Right cardiac atrium (tissue), 5 donors: ENCODE data around the gene DCHS1. TPM values are rescaled to one million over a fixed set of nuclear protein-coding genes. Genes with fewer than 3 reads are reported as not detected.

Experiments
- ATAC-seq, 2 donors: fragments of 200-7000 bp; cut with Tn5 transposase; one replicate each; pipeline versions ENCODE4 v1.8.0 to v1.9.1; 2020; ENCODE audit warnings: moderate library complexity in 2 of 2, mild to moderate bottlenecking in 1 of 2
- DNase-seq, 3 donors: peaks; one replicate each; pipeline ENCODE4 v3.0.0-alpha.2; 2020
- H3K27ac ChIP-seq: one replicate; pipeline ENCODE4 v1.5.1; 2013; ENCODE audit warnings: mild to moderate bottlenecking, low read length, control low read depth, moderate library complexity
- H3K27me3 ChIP-seq: one replicate; pipeline ENCODE4 v1.6.1; 2013; ENCODE audit not compliant: control insufficient read depth, insufficient read depth
- H3K4me1 ChIP-seq: one replicate; pipeline ENCODE4 v1.6.1; 2013; ENCODE audit warnings: low read length; ENCODE audit not compliant: control insufficient read depth, insufficient read depth
- H3K4me3 ChIP-seq: one replicate; pipeline ENCODE4 v1.5.1; 2013; ENCODE audit warnings: low read length, control low read depth
- H3K9me3 ChIP-seq: one replicate; pipeline ENCODE4 v1.6.1; 2013; ENCODE audit warnings: low read length; ENCODE audit not compliant: control insufficient read depth
- WGBS: extraction: QIAGEN DNeasy Blood & Tissue Kit; methylation state at CpG from one replicate; pipeline ENCODE4 v1.1.7; 2013; 5-methylcytosine and 5-hydroxymethylcytosine counted together
- intact Hi-C, 4 donors: fragments of 100-400 bp; cut with DNase I; formaldehyde crosslinking; loops; one replicate each; pipeline versions ENCODE4 v1.11.0 to v1.14.0; 2022 to 2023
- polyA plus RNA-seq: library from polyadenylated mRNA; stranded (reverse); fragments of 200-250 nt; gene quantifications from one replicate; pipeline ENCODE4 v1.2.3, GENCODE V29; 2013
- total RNA-seq, 4 donors: library from RNA; stranded (reverse); fragmentation: NEBNext Ultra II Directional; extraction: Animal tissue kit (Norgen Biotek cat#: 25700); gene quantifications; one replicate each; pipeline ENCODE4 v1.2.1, GENCODE V29; 2021
- donor health status: healthy with polysubstance abuse.
- donor health status: DM: no; HTN: yes; CAD: no.
- donor health status: DM: no; HTN: no; CAD: no.
- donor health status: DM: no; HTN: yes; CAD: no; lungs with severe emphysema.
- donor health status: DM: yes; HTN: yes; CAD: no.

Gene DCHS1
- total and polyA plus RNA-seq, 5 donors, result 6.4 to 19.2 (median 13.2) TPM

DNA sequence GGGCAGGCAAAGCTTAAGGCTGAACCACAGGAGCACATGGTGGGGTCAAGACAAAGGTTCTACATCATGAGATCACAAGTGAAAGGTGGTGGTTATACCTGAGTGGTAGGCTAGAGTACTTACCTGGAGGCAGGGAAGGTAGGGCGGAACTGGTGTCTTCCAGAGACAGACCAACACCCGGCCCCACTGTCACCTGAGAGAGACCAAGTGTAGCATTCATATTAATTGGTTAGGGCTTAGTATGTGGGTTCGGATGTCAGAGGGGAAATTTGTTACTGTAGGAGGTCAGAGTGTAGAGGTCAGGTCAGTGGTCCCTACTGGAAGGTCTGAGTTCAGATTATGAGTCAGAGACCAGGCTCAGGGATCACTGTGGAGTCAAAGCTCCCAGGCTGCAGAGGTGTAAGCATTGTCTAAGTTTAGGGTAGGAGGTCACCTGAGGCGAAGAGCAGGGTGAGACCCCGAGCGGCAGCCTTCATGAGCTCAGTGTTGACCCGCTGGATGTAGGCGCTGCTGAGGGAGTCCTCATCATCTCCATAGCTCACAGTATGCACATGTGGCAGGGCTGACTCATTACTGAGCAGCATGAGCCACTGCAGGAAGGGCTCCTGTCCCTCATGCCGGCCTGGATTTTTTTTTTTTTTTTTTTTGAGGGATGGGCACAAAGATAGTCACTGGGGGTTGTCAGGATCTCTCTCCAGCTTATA, 39.6 kb downstream of the DCHS1 start:
- intact Hi-C loops, result no loop called here
- WGBS, result 95% methylated on average over 9 of the region's 9 CpGs
- DNase-seq (no peak), ATAC-seq (no peak)
- Histone ChIP-seq H3K4me1 (peaks cover 2% of the 10 kb centered on the region), H3K27ac (no peak overlapping the region), H3K27me3 (no peaks in the 10 kb centered on the region), H3K4me3 (no peak overlapping the region), H3K9me3 (no peaks in the 10 kb centered on the region)

DNA sequence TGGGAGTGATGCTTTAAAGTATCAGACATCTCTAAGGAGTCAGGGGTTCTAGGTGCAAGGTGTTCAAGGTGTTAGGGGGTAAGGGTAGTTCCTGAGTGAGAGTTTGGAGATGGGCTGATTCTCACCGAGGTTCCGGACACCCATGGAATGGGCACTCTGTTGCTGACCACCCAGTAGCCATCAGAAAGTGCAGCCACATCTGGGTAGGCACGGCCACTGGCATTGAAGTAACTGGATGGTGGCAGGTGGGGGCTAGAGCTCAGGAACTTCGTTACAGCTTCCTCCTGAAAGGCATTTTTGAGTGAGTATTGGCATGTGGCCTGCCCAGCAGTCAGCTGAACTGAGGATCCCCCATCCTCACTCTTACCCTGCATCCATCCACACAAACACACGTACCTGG, 40.6 kb downstream of the DCHS1 start:
- ATAC-seq (no peak), DNase-seq (no peak)
- Histone ChIP-seq H3K4me3 (no peak overlapping the region), H3K4me1 (peaks cover 2% of the 10 kb centered on the region), H3K27me3 (no peaks in the 10 kb centered on the region), H3K27ac (no peak overlapping the region), H3K9me3 (no peaks in the 10 kb centered on the region)
- intact Hi-C loops, result no loop called here
- 95% methylated on average over 5 of the region's 5 CpGs for WGBS

- intact Hi-C loops, result loop anchor here in 2 of 4 donors (5.0 kb wide), 1 partner anchor 68 kb away; the partner anchor contains the start of gene MRPL17 (in 2 of the 2)
- H3K27me3 ChIP-seq, result no peaks in the 10 kb centered on the region
- no peaks in the 10 kb centered on the region for H3K9me3 ChIP-seq
- no peak for ATAC-seq
- H3K4me3 ChIP-seq, result no peak overlapping the region
- H3K27ac ChIP-seq, result no peak overlapping the region
- no peak for DNase-seq
- 88% methylated on average over 2 of the region's 2 CpGs for WGBS
- H3K4me1 ChIP-seq, result peaks cover 2% of the 10 kb centered on the region
Measured at GRCh38 chr11:6614446-6614845, 41.2 kb downstream of the DCHS1 start.

- H3K27me3 ChIP-seq, result no peaks in the 10 kb centered on the region
- DNase-seq (no peak), ATAC-seq (no peak)
- intact Hi-C loops, result loop anchor here in 3 of 4 donors (2.0 to 5.0 kb wide), 2 partner anchors 69 kb away; partner anchors contain the start of gene MRPL17 (in 3 of the 3)
- no peaks in the 10 kb centered on the region for H3K9me3 ChIP-seq
- H3K4me1 ChIP-seq, result peaks cover 2% of the 10 kb centered on the region
- no peak overlapping the region for H3K4me3 ChIP-seq
- no peak overlapping the region for H3K27ac ChIP-seq
- 96% methylated on average over 3 of the region's 3 CpGs for WGBS
Measured at GRCh38 chr11:6613496-6613895, 42.1 kb downstream of the DCHS1 start.

- Histone ChIP-seq H3K4me3 (peak within 1 kb of the TSS; percentile 91), H3K9me3 (no peaks in the 10 kb centered on the region), H3K27ac (peak within 1 kb of the TSS; percentile 98), H3K27me3 (no peaks in the 10 kb centered on the region), H3K4me1 (peaks cover 5% of the 10 kb centered on the region)
- under 1% methylated on average over 51 of the region's 51 CpGs for whole genome bisulfite sequencing
- DNase-seq (peak; percentile 99 to 100 (median 99)), ATAC-seq (peak; percentile 95)
- intact Hi-C loops, result loop anchor here in 3 of 4 donors (2.0 to 5.0 kb wide), 2 partner anchors 70 kb away; partner anchors contain the start of gene MRPL17 (in 3 of the 3)
Measured at GRCh38 chr11:6612213-6613041, 43.2 kb downstream of the DCHS1 start, which contains the start of gene TAF10. Gene TAF10, minus strand, starts transcription at chr11:6612216. Its CDS starts 27 bp downstream, at chr11:6612189.

- DNase-seq, result no peak
- WGBS, result under 1% methylated on average over 36 of the region's 36 CpGs
- no peaks in the 10 kb centered on the region for H3K9me3 ChIP-seq
- peak overlapping the region; percentile 88 for H3K27ac ChIP-seq
- H3K4me1 ChIP-seq, result peaks cover 6% of the 10 kb centered on the region
- ATAC-seq, result no peak
- peak overlapping the region; percentile 91 for H3K4me3 ChIP-seq
- no peaks in the 10 kb centered on the region for H3K27me3 ChIP-seq
- intact Hi-C loops, result loop anchor here in 3 of 4 donors (2.0 to 5.0 kb wide), 2 partner anchors 70 to 71 kb away; partner anchors contain the start of gene MRPL17 (in 3 of the 3)
Measured at GRCh38 chr11:6611963-6612212, 43.7 kb downstream of the DCHS1 start.

- 10% methylated on average over 39 of the region's 39 CpGs for WGBS
- ATAC-seq (peak; percentile 1 to 2), DNase-seq (peak; percentile 61 to 89 (median 80))
- H3K4me3 ChIP-seq, result peak overlapping the region; percentile 91
- peaks cover 11% of the 10 kb centered on the region for H3K4me1 ChIP-seq
- no peaks in the 10 kb centered on the region for H3K9me3 ChIP-seq
- H3K27ac ChIP-seq, result peak overlapping the region; percentile 88
- intact Hi-C loops, result loop anchor here in 2 of 4 donors (5.0 kb wide), 1 partner anchor 71 kb away; the partner anchor contains the start of gene MRPL17 (in 2 of the 2)
- no peaks in the 10 kb centered on the region for H3K27me3 ChIP-seq
Measured at GRCh38 chr11:6611092-6611962, 44.3 kb downstream of the DCHS1 start.

- DNase-seq (peak in 1 of 3 donors; percentile 65), ATAC-seq (no peak)
- H3K27ac ChIP-seq, result no peak overlapping the region
- 87% methylated on average over 6 of the region's 6 CpGs for WGBS
- no peak overlapping the region for H3K4me3 ChIP-seq
- intact Hi-C loops, result loop anchor here in 2 of 4 donors (5.0 kb wide), 1 partner anchor 72 kb away; the partner anchor contains the start of gene MRPL17 (in 2 of the 2)
- H3K9me3 ChIP-seq, result no peaks in the 10 kb centered on the region
- H3K4me1 ChIP-seq, result peaks cover 14% of the 10 kb centered on the region
- no peaks in the 10 kb centered on the region for H3K27me3 ChIP-seq
Measured at GRCh38 chr11:6610591-6610990, 45.0 kb downstream of the DCHS1 start.

DNA sequence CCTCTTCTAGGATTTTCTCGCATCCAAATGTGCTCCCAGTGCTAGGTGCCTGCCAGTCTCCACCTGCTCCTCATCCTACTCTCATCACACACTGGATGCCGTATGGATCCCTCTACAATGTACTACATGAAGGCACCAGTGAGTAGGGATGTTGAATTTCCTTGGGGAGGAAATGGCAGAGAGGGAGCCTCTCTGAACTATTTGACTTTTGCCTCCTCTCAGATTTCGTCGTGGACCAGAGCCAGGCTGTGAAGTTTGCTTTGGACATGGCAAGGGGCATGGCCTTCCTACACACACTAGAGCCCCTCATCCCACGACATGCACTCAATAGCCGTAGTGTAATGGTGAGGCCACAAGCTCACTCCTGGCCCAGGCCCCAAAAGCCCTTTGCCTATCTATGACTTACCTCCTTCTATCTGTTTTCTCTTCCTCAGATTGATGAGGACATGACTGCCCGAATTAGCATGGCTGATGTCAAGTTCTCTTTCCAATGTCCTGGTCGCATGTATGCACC, 46.0 kb downstream of the DCHS1 start:
- 73% methylated on average over 8 of the region's 8 CpGs for WGBS
- Histone ChIP-seq H3K27ac (no peak overlapping the region), H3K4me3 (no peak overlapping the region), H3K4me1 (peaks cover 16% of the 10 kb centered on the region), H3K9me3 (no peaks in the 10 kb centered on the region), H3K27me3 (no peaks in the 10 kb centered on the region)
- DNase-seq, result no peak
- intact Hi-C loops, result loop anchor here in 2 of 4 donors (5.0 kb wide), 1 partner anchor 73 kb away; the partner anchor contains the start of gene MRPL17 (in 2 of the 2)
- no peak for ATAC-seq
